GM19395 (cell line): ENCODE measurements around the gene MAGIX.
A peak's percentile ranks its signal among the peaks of the same experiment; 100 is the strongest.
"Not testable (repeated sequence)": the region's sequence is repeated elsewhere in the genome, so short reads cannot be mapped to it uniquely, and the experiment has no call there.

ENCODE experiments used
- ATAC-seq: cut with Tn5 transposase; IDR thresholded peaks from one replicate; pipeline ENCODE4 v1.9.1; 2021; ENCODE audit warnings: mild to moderate bottlenecking, moderate library complexity; ENCODE audit not compliant: unreplicated experiment

Gene MAGIX

GRCh38 chrX:49157194-49157593 lies 5.4 kb upstream of the MAGIX start:
- no peak for ATAC-seq

- ATAC-seq = no peak
These were observed 1.6 kb upstream of the MAGIX start for GRCh38 chrX:49160908-49161307.

GRCh38 chrX:49161632-49162031 lies 926 bp upstream of the MAGIX start:
- ATAC-seq = no peak

DNA sequence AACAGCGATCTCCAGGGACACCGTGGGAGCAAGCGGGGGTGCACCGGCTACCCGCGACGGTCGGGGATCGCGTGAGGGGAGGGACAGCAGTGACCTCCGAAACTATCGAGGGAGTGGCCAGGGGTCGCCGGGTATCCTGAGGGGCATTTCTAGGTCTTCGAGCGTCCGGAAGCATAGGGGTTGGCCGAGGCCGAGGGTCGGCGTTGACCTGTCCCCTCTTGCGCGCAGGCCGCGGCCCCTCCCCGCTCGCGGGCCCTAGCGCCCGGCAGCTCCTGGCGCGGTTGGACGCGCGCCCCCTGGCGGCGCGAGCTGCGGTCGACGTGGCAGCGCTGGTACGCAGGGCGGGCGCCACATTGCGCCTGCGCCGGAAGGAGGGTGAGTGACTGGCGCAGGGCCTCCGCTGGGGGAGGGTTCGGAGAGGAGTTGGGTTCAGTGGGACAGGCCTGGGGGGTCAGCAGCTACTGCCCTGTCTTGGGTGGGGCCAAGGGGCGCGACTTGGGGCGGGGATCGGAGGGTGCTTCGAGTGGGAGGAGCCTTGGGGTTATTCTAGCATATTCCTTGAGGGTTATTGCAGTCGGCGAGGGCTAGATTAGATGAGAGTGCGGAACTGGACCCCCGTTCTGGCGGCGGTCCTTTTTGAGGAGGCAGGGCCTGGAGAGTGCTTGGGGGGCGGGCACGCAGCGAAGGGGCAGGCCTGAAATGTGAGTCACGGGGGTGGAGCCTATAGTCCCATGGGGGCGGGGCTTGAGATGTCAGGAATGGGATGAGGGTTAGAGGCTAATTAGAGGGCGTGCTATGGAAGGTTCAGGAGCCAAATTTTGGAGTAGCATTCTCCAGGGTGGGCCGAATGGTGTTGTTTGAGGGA lies 1.2 kb downstream of the MAGIX start:
- ATAC-seq = no peak

- no peak for ATAC-seq
These were observed 2.2 kb downstream of the MAGIX start for GRCh38 chrX:49164589-49165360.

DNA sequence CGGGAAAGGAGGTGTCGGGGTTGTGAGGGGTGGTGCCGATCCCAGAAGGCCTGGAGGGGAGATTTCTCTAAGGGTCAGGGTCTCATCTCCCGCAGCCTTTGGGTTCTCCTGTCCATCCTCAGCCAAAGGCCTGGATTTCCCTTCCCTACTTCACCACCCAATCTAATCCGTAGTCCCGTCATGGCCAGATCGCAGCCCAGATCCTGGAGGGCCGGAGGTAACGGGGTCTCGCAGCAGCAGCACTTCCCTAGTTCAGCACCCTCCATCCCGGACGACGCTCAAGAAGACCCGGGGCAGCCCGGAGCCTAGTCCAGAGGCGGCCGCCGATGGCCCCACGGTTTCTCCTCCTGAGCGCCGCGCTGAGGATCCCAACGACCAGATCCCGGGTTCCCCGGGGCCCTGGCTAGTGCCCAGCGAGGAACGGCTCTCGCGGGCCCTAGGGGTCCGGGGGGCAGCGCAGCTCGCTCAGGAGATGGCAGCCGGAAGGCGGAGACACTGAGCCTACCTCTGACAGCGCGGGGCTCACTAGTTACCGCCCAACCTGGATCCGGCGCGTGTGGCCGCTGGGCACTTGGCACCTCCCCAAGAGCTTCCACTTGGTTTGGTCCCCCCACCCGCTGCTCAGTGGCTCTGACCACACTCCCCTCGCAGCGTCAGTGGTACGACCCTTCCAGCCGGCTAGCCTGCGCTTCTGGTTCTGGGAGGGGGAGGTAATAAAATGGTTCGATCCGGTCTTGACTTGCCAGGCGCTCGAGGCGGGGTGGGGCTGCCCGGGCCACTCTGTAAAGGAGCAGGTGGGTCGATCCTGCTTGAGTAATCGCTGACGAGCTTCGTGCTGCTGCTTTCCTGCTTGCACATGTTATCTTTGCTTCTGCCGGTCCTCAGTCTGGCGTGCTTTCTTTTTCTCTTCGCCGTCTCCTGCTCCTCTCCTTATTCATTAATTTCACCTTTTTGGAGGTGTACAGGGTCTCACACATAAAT lies 3.6 kb downstream of the MAGIX start:
- peak; percentile 43 for ATAC-seq

- ATAC-seq = peak; percentile 24
These were observed 4.6 kb downstream of the MAGIX start for GRCh38 chrX:49166914-49167739.

- no peak for ATAC-seq
These were observed 5.2 kb downstream of the MAGIX start for GRCh38 chrX:49167740-49168108.

DNA sequence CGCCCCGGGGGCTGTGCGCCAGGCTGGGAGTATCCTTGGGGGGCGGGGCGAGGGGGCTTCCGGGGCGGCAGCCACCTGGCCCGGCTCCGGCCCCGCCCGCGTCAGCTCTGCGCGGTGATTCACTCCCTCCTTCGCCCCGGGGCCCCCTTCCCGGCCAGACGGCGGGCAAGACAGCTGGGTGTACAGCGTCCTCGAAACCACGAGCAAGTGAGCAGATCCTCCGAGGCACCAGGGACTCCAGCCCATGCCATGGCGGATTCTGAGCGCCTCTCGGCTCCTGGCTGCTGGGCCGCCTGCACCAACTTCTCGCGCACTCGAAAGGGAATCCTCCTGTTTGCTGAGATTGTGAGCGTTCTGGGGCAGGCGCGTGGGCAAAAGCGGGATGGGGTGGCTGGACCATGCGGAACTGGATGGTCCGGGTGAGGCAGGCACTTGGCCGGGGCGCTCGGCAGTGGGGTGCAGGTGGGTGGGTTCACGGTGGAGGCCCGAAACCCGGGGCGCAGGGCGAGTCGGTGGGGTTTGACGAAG lies 9.3 kb downstream of the MAGIX start, which contains the start of gene PLP2:
TSS of gene PLP2 (plus strand) at position 147 of the 528 bp plus-strand sequence. CDS start at position 250, 103 bp downstream.
- ATAC-seq = peak; percentile 30

DNA sequence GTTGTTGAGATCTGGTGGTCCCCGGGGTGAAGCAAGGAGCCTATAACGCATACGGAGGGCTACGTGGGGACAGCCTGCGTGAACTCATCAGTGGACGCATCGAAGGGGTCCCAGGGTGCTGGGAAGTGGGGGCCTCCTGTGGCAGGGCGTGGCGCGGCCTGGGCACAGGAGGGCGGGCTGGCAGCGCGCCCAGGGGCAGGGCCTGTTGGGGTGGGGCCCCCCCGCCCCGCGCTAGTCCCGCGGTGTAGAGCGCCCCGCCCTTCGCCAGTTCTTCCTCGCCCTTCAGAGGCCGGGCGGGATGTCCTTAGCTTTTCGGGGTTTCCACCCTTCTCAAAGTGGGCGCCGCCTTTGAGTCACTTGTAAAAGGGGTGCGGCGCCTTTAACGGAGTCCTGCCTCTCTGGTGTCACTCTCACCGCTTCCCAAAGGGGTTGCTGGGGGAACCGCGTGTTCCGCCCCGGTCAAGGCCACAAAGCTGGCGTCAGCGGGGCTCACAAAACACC lies 9.8 kb downstream of the MAGIX start:
- peak; percentile 65 for ATAC-seq

GRCh38 chrX:49173544-49173943 lies 11.0 kb downstream of the MAGIX start:
- not testable (repeated sequence) for ATAC-seq

DNA sequence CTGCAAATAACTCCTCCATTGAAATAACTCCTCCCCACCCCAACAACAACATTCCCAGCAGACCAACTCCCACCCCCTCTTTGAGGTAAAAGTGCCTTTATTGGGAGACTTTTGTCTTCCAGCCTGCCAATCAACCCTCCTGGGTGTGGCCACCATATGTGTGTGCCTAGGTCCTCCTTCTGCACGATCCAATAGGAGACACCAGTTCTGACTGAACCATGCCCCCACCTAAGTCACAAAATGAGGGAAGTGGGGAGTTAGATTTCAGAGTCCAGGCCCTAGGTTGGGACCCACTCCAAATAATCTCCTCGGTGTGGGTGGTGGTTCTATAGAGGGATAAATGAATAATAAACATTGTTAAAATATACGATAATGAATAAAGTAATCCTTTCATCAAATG lies 12.2 kb downstream of the MAGIX start:
- ATAC-seq = no peak

GRCh38 chrX:49175435-49176274 lies 13.1 kb downstream of the MAGIX start:
- no peak for ATAC-seq

GRCh38 chrX:49176421-49177326 lies 14.1 kb downstream of the MAGIX start:
- no peak for ATAC-seq

GRCh38 chrX:49177338-49177833 lies 14.8 kb downstream of the MAGIX start:
- ATAC-seq = no peak

- ATAC-seq = no peak
These were observed 15.4 kb downstream of the MAGIX start for GRCh38 chrX:49177873-49178480.

GRCh38 chrX:49178537-49178936 lies 16.0 kb downstream of the MAGIX start:
- ATAC-seq = no peak
